HCT116 (cell line): ENCODE measurements around the gene NR2C2. TPM values are rescaled to one million over a fixed set of nuclear protein-coding genes. Genes with fewer than 3 reads are reported as not detected.

Source experiments
- ATAC-seq: fragments of 200-7000 bp; cut with Tn5 transposase; 2 replicates; pipeline ENCODE4 v1.9.1; 2020; ENCODE audit warnings: mild to moderate bottlenecking, moderate library complexity
- BruUV-seq: library from RNA; stranded (reverse); fragments of 400-500 nt; replicated peaks from 2 replicates; lab custom pipeline; 2021; lab: Mats Ljungman, UMichigan
- CTCF ChIA-PET: fragments of 300-600 bp; sonication (Branson Sonifier 250); formaldehyde crosslinking; loops from one replicate; lab custom pipeline; 2021; ENCODE audit warnings: antibody characterized with exemption; lab: Charles Lee
- POLR2A ChIA-PET: fragments of 300-600, 350-600 bp; sonication (Branson Sonifier 250); formaldehyde crosslinking; loops from one replicate; lab custom pipeline; 2021; ENCODE audit warnings: antibody characterized with exemption; lab: Charles Lee
- RAD21 ChIA-PET, 2 experiments: fragments of 300-600 bp; sonication (Branson Sonifier 250); formaldehyde crosslinking; loops; one replicate each; lab custom pipeline; 2023; ENCODE audit warnings: low total read pairs in 2 of 2; ENCODE audit not compliant: uncharacterized antibody in 2 of 2, unreplicated experiment in 2 of 2, low non-redundant PET in 1 of 2; lab: Charles Lee
- DNase-seq: peaks from one replicate; pipeline ENCODE4 v3.0.0-alpha.2; 2010; ENCODE audit warnings: low read depth, low spot score
- H2AFZ ChIP-seq: fragments of 200-600 bp; shearing (Covaris generic), sonication (generic); 2 replicates; pipeline ENCODE4 v1.6.1; 2017; ENCODE audit warnings: low read depth, mixed run types, mixed read lengths, antibody characterized with exemption, low read length; ENCODE audit not compliant: poor library complexity, severe bottlenecking
- H3K27ac ChIP-seq: 2 replicates; pipeline ENCODE4 v1.5.1; 2012; ENCODE audit warnings: low read depth, low read length
- H3K27me3 ChIP-seq: fragments of 200-600 bp; sonication (generic); 2 replicates; pipeline ENCODE4 v1.6.1; 2016; ENCODE audit warnings: mixed run types, low read length, mixed read lengths; ENCODE audit not compliant: insufficient read depth
- H3K36me3 ChIP-seq, 2 experiments: fragments of 200-500 bp in 1 of 2; fragments of 200-600 bp in 1 of 2; sonication (Bioruptor generic) in 1 of 2; sonication (generic) in 1 of 2; 2 replicates each; pipeline versions ENCODE4 v1.5.1 to v1.6.1; 2014 to 2016; ENCODE audit warnings: low read length in 2 of 2, inconsistent platforms in 1 of 2, mixed read lengths in 1 of 2, mixed run types in 1 of 2; ENCODE audit not compliant: insufficient read depth in 2 of 2, control insufficient read depth in 1 of 2
- H3K4me1 ChIP-seq, 2 experiments: fragments of 200-600 bp in 1 of 2; sonication (generic) in 1 of 2; 2 replicates each; pipeline versions ENCODE4 v1.5.1 to v1.6.1; 2012 to 2017; ENCODE audit warnings: low read length in 2 of 2, inconsistent platforms in 1 of 2, mild to moderate bottlenecking in 1 of 2, mixed read lengths in 1 of 2, mixed run types in 1 of 2, moderate library complexity in 1 of 2; ENCODE audit not compliant: insufficient read depth in 2 of 2, control insufficient read depth in 1 of 2
- H3K4me2 ChIP-seq: fragments of 200-600 bp; sonication (generic); 2 replicates; pipeline ENCODE4 v1.6.1; 2017; ENCODE audit warnings: mixed run types, low read length, mixed read lengths
- H3K4me3 ChIP-seq, 2 experiments: fragments of 200-600 bp in 1 of 2; sonication (generic) in 1 of 2; replicated peaks in 1 of 2; 2 replicates each; pipeline ENCODE4 v1.5.1; 2011 to 2016; ENCODE audit warnings: low read length in 2 of 2, control low read depth in 1 of 2, low read depth in 1 of 2, mild to moderate bottlenecking in 1 of 2, mixed read lengths in 1 of 2, mixed run types in 1 of 2
- H3K79me2 ChIP-seq: fragments of 200-600 bp; sonication (generic); 2 replicates; pipeline ENCODE4 v1.6.1; 2017; ENCODE audit warnings: mild to moderate bottlenecking, mixed run types, low read length, moderate library complexity, mixed read lengths; ENCODE audit not compliant: insufficient read depth
- H3K9ac ChIP-seq: fragments of 200-600 bp; sonication (generic); 2 replicates; pipeline ENCODE4 v1.6.1; 2016; ENCODE audit warnings: low read length, mixed read lengths
- H3K9me2 ChIP-seq: fragments of 200-600 bp; sonication (generic), shearing (Covaris generic); 2 replicates; pipeline ENCODE4 v1.6.1; 2017; ENCODE audit warnings: mixed run types, mild to moderate bottlenecking, moderate library complexity; ENCODE audit not compliant: insufficient read depth
- H3K9me3 ChIP-seq, 2 experiments: fragments of 200-500 bp in 1 of 2; fragments of 200-600 bp in 1 of 2; sonication (Bioruptor generic) in 1 of 2; sonication (generic) in 1 of 2; 2 replicates each; pipeline ENCODE4 v1.6.1; 2014 to 2017; ENCODE audit warnings: low read length in 2 of 2, mixed read lengths in 2 of 2, inconsistent platforms in 1 of 2, low read depth in 1 of 2, mild to moderate bottlenecking in 1 of 2, mixed run types in 1 of 2, moderate library complexity in 1 of 2; ENCODE audit not compliant: control insufficient read depth in 1 of 2, insufficient read depth in 1 of 2
- H4K20me1 ChIP-seq: fragments of 200-600 bp; sonication (generic), shearing (Covaris generic); 2 replicates; pipeline ENCODE4 v1.6.1; 2017; ENCODE audit warnings: mixed run types, mild to moderate bottlenecking, moderate library complexity; ENCODE audit not compliant: insufficient read depth
- CEBPB ChIP-seq: IDR thresholded peaks from 2 replicates; pipeline ENCODE4 v1.6.1; 2012; ENCODE audit warnings: low read depth
- EGR1 ChIP-seq: IDR thresholded peaks from 2 replicates; pipeline ENCODE4 v1.6.1; 2012; ENCODE audit warnings: low read depth
- EZH2 ChIP-seq: fragments of 200-600 bp; sonication (generic); IDR thresholded peaks from 2 replicates; pipeline ENCODE4 v1.6.1; 2017; ENCODE audit warnings: antibody characterized with exemption, mixed run types
- EZH2phosphoT487 ChIP-seq: fragments of 200-600 bp; IDR thresholded peaks from 2 replicates; pipeline ENCODE4 v1.6.1; 2018; ENCODE audit warnings: antibody characterized with exemption, borderline replicate concordance
- JUND ChIP-seq: IDR thresholded peaks from 2 replicates; pipeline ENCODE4 v1.6.1; 2012
- POLR2A ChIP-seq: IDR thresholded peaks from 2 replicates; pipeline ENCODE4 v1.7.0; 2011; ENCODE audit warnings: borderline replicate concordance; ENCODE audit not compliant: insufficient read depth, insufficient read length; ENCODE audit errors: extremely low read depth
- POLR2AphosphoS5 ChIP-seq: IDR thresholded peaks from 2 replicates; pipeline ENCODE4 v1.6.1; 2011; ENCODE audit warnings: mild to moderate bottlenecking, low read depth, low read length, moderate library complexity
- SIN3A ChIP-seq: IDR thresholded peaks from 2 replicates; pipeline ENCODE4 v1.6.1; 2012; ENCODE audit warnings: low read depth
- SRF ChIP-seq: IDR thresholded peaks from 2 replicates; pipeline ENCODE4 v1.6.1; 2012; ENCODE audit warnings: low read depth
- TCF7L2 ChIP-seq: IDR thresholded peaks from 2 replicates; pipeline ENCODE4 v1.7.0; 2011; ENCODE audit warnings: borderline replicate concordance, inconsistent platforms; ENCODE audit not compliant: insufficient read depth, insufficient read length; ENCODE audit errors: extremely low read depth
- YY1 ChIP-seq: IDR thresholded peaks from 2 replicates; pipeline ENCODE4 v1.6.1; 2011; ENCODE audit warnings: low read length, low read depth, moderate library complexity, mild to moderate bottlenecking; ENCODE audit not compliant: insufficient replicate concordance; ENCODE audit errors: extremely low read depth
- ZFX ChIP-seq: fragments of 450-650 bp; IDR thresholded peaks from 2 replicates; pipeline ENCODE4 v1.6.1; 2017
- ZNF274 ChIP-seq: fragments of 200-500 bp; sonication (Bioruptor generic); IDR thresholded peaks from 2 replicates; pipeline ENCODE4 v1.6.1; 2014; ENCODE audit warnings: mild to moderate bottlenecking, low read depth, low read length, inconsistent platforms
- intact Hi-C: fragments of 100-400 bp; cut with micrococcal nuclease; formaldehyde crosslinking; loops from 2 replicates; pipeline ENCODE4 v1.10.0; 2022
- total RNA-seq: library from RNA; stranded (reverse); gene quantifications from one replicate; pipeline ENCODE4 v1.2.1, GENCODE V29; 2021; ENCODE audit not compliant: unreplicated experiment
- TF ChIP-seq, protein P1 (sequence below): IDR thresholded peaks from 2 replicates; pipeline ENCODE4 v1.6.1; 2012
- TF ChIP-seq, protein P2 (sequence below): IDR thresholded peaks from 2 replicates; pipeline ENCODE4 v1.6.1; 2011; ENCODE audit warnings: mild to moderate bottlenecking, low read length, moderate library complexity; ENCODE audit not compliant: insufficient replicate concordance; ENCODE audit errors: extremely low read depth
- TF ChIP-seq, protein P3 (sequence below), 3 experiments: fragments of 200-600 bp in 1 of 3; sonication (generic) in 1 of 3; IDR thresholded peaks in 2 of 3; conservative IDR thresholded peaks in 1 of 3; 2 replicates each; pipeline ENCODE4 v1.5.1; 2012 to 2017; ENCODE audit warnings: low read depth in 2 of 3, low read length in 2 of 3, antibody characterized with exemption in 1 of 3, borderline replicate concordance in 1 of 3, control low read depth in 1 of 3, mild to moderate bottlenecking in 1 of 3, mixed read lengths in 1 of 3, mixed run types in 1 of 3, moderate library complexity in 1 of 3; ENCODE audit not compliant: insufficient read depth in 1 of 3
- TF ChIP-seq, protein P4 (sequence below): IDR thresholded peaks from 2 replicates; pipeline ENCODE4 v1.6.1; 2012
- TF ChIP-seq, protein P5 (sequence below): IDR thresholded peaks from 2 replicates; pipeline ENCODE4 v1.6.1; 2012; ENCODE audit warnings: low read depth

NR2C2 gene
- total RNA-seq, 1 experiment from 2014 or later, result 45.0 TPM

DNA sequence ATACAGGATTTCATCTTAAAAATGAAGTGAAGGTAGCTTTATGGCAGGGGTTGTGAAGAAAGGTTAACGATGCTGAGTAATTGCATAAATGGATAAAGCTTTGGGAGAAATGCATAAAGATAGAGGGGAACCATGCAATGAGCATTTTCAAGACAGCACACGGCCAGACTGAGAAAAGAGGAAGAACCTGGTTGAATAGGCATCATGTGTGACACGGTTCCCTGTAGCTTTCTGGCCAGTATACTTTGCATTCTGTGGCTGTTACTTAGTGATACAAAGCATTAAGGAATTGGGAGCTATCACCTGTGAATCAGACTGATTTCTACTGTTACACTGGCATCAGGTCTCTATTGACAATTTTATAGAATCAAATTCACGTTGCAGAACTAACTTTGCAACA lies 33.3 kb downstream of the NR2C2 start:
- no peaks in the 10 kb centered on the region; a peak in 1 of 4 replicates for H3K9me3 ChIP-seq
- RAD21 ChIA-PET, result no interaction called here
- DNase-seq (no peak), ATAC-seq (no peak)
- POLR2A ChIA-PET, result no interaction called here
- H3K79me2 ChIP-seq, result peaks cover 48% of the 10 kb centered on the region
- H4K20me1 ChIP-seq, result 0 out of 2 replicates have a peak, but pooled peaks cover 3% of the 10 kb centered on the region
- H3K9ac ChIP-seq, result no peak overlapping the region
- no peaks in the 10 kb centered on the region for H3K4me1 ChIP-seq
- TF ChIP-seq, protein P1, sequence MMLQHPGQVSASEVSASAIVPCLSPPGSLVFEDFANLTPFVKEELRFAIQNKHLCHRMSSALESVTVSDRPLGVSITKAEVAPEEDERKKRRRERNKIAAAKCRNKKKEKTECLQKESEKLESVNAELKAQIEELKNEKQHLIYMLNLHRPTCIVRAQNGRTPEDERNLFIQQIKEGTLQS, result no peak
- no peak for TF ChIP-seq SRF
- no peak for TF ChIP-seq YY1
- TF ChIP-seq, protein P2, sequence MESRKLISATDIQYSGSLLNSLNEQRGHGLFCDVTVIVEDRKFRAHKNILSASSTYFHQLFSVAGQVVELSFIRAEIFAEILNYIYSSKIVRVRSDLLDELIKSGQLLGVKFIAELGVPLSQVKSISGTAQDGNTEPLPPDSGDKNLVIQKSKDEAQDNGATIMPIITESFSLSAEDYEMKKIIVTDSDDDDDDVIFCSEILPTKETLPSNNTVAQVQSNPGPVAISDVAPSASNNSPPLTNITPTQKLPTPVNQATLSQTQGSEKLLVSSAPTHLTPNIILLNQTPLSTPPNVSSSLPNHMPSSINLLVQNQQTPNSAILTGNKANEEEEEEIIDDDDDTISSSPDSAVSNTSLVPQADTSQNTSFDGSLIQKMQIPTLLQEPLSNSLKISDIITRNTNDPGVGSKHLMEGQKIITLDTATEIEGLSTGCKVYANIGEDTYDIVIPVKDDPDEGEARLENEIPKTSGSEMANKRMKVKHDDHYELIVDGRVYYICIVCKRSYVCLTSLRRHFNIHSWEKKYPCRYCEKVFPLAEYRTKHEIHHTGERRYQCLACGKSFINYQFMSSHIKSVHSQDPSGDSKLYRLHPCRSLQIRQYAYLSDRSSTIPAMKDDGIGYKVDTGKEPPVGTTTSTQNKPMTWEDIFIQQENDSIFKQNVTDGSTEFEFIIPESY, result no peak
- TF ChIP-seq ZNF274, result no peak
- no peak for TF ChIP-seq TCF7L2
- TF ChIP-seq, protein P3, sequence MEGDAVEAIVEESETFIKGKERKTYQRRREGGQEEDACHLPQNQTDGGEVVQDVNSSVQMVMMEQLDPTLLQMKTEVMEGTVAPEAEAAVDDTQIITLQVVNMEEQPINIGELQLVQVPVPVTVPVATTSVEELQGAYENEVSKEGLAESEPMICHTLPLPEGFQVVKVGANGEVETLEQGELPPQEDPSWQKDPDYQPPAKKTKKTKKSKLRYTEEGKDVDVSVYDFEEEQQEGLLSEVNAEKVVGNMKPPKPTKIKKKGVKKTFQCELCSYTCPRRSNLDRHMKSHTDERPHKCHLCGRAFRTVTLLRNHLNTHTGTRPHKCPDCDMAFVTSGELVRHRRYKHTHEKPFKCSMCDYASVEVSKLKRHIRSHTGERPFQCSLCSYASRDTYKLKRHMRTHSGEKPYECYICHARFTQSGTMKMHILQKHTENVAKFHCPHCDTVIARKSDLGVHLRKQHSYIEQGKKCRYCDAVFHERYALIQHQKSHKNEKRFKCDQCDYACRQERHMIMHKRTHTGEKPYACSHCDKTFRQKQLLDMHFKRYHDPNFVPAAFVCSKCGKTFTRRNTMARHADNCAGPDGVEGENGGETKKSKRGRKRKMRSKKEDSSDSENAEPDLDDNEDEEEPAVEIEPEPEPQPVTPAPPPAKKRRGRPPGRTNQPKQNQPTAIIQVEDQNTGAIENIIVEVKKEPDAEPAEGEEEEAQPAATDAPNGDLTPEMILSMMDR (IDR thresholded peaks at IDR 0.05 in 2 of 3, conservative IDR thresholded peaks at IDR 0.05 in 1 of 3; ENCODE audit: borderline replicate concordance in 1 of 3, insufficient read depth in 1 of 3, low read depth in 2 of 3, low read length in 2 of 3), result no peak
- no peak for TF ChIP-seq CEBPB
- TF ChIP-seq EGR1, result no peak
- no peak for TF ChIP-seq POLR2AphosphoS5
- TF ChIP-seq, protein P4, sequence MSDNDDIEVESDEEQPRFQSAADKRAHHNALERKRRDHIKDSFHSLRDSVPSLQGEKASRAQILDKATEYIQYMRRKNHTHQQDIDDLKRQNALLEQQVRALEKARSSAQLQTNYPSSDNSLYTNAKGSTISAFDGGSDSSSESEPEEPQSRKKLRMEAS, result no peak
- no peak for TF ChIP-seq SIN3A
- no peak for TF ChIP-seq POLR2A
- TF ChIP-seq, protein P5, sequence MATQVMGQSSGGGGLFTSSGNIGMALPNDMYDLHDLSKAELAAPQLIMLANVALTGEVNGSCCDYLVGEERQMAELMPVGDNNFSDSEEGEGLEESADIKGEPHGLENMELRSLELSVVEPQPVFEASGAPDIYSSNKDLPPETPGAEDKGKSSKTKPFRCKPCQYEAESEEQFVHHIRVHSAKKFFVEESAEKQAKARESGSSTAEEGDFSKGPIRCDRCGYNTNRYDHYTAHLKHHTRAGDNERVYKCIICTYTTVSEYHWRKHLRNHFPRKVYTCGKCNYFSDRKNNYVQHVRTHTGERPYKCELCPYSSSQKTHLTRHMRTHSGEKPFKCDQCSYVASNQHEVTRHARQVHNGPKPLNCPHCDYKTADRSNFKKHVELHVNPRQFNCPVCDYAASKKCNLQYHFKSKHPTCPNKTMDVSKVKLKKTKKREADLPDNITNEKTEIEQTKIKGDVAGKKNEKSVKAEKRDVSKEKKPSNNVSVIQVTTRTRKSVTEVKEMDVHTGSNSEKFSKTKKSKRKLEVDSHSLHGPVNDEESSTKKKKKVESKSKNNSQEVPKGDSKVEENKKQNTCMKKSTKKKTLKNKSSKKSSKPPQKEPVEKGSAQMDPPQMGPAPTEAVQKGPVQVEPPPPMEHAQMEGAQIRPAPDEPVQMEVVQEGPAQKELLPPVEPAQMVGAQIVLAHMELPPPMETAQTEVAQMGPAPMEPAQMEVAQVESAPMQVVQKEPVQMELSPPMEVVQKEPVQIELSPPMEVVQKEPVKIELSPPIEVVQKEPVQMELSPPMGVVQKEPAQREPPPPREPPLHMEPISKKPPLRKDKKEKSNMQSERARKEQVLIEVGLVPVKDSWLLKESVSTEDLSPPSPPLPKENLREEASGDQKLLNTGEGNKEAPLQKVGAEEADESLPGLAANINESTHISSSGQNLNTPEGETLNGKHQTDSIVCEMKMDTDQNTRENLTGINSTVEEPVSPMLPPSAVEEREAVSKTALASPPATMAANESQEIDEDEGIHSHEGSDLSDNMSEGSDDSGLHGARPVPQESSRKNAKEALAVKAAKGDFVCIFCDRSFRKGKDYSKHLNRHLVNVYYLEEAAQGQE, result no peak
- TF ChIP-seq ZFX, result no peak
- no peak for TF ChIP-seq EZH2
- no peak for TF ChIP-seq JUND
- no peak for TF ChIP-seq EZH2phosphoT487
- CTCF ChIA-PET, result no interaction called here
- no peak overlapping the region for H3K27ac ChIP-seq
- no peak overlapping the region for H2AFZ ChIP-seq
- intact Hi-C loops, result no loop called here
- H3K4me3 ChIP-seq, result no peak overlapping the region
- no peaks in the 10 kb centered on the region; a peak in 1 of 4 replicates for H3K36me3 ChIP-seq
- no peaks in the 10 kb centered on the region for H3K9me2 ChIP-seq
- no TSS peak for BruUV-seq
- no peak overlapping the region for H3K4me2 ChIP-seq
- H3K27me3 ChIP-seq, result no peaks in the 10 kb centered on the region
